Activated CD4-positive, alpha-beta T cell treated with anti-CD3 and anti-CD28 coated beads for 24 hours (primary cell): ENCODE data around the gene CCL4.
"Not testable (repeated sequence)": the region's sequence is repeated elsewhere in the genome, so short reads cannot be mapped to it uniquely, and the experiment has no call there.

Experiments used
- DNase-seq, 2 donors: peaks; one replicate each; pipeline ENCODE4 v3.0.0-alpha.2; 2020; ENCODE audit warnings: low read depth in 2 of 2

CCL4 gene

GRCh38 chr17:36087897-36088572 is 15.6 kb upstream of the CCL4 start:
- DNase-seq, result not testable (repeated sequence)

GRCh38 chr17:36088670-36089338 is 14.8 kb upstream of the CCL4 start:
- DNase-seq, result no peak

- DNase-seq, result no peak
These were observed 14.2 kb upstream of the CCL4 start for GRCh38 chr17:36089339-36089865.

- peak in 1 of 2 donors; percentile 13 for DNase-seq
These were observed 13.5 kb upstream of the CCL4 start, which contains the start of gene CCL3 for GRCh38 chr17:36089888-36090836. TSS of gene CCL3 (minus strand) at chr17:36090143. CDS start at chr17:36090058, 85 bp downstream.

GRCh38 chr17:36092230-36092629 is 11.4 kb upstream of the CCL4 start:
- no peak for DNase-seq

- DNase-seq, result not testable (repeated sequence)
These were observed 10.9 kb upstream of the CCL4 start for GRCh38 chr17:36092715-36093114.

GRCh38 chr17:36094232-36094631 is 9.4 kb upstream of the CCL4 start:
- no peak for DNase-seq

GRCh38 chr17:36094746-36095145 is 8.9 kb upstream of the CCL4 start:
- DNase-seq, result no peak

GRCh38 chr17:36095992-36096391 is 7.6 kb upstream of the CCL4 start:
- no peak for DNase-seq

- not testable (repeated sequence) for DNase-seq
These were observed 4.6 kb upstream of the CCL4 start for GRCh38 chr17:36099004-36099403.

- not testable (repeated sequence) for DNase-seq
These were observed 619 bp downstream of the CCL4 start for GRCh38 chr17:36104246-36104645.

GRCh38 chr17:36104701-36105181 is 1.1 kb downstream of the CCL4 start:
- no peak for DNase-seq

GRCh38 chr17:36105781-36106492 is 2.3 kb downstream of the CCL4 start:
- no peak for DNase-seq

- no peak for DNase-seq
These were observed 2.8 kb downstream of the CCL4 start for GRCh38 chr17:36106493-36106835.

GRCh38 chr17:36107660-36108059 is 4.0 kb downstream of the CCL4 start:
- no peak for DNase-seq

- not testable (repeated sequence) for DNase-seq
These were observed 4.6 kb downstream of the CCL4 start for GRCh38 chr17:36108265-36108664.

GRCh38 chr17:36111068-36111490 is 7.5 kb downstream of the CCL4 start:
- DNase-seq, result no peak

GRCh38 chr17:36112572-36112971 is 8.9 kb downstream of the CCL4 start:
- DNase-seq, result no peak

GRCh38 chr17:36113131-36113530 is 9.5 kb downstream of the CCL4 start:
- not testable (repeated sequence) for DNase-seq

GRCh38 chr17:36114971-36115648 is 11.5 kb downstream of the CCL4 start:
- not testable (repeated sequence) for DNase-seq

GRCh38 chr17:36115649-36115977 is 12.0 kb downstream of the CCL4 start:
- not testable (repeated sequence) for DNase-seq
